ENCODE data around the gene ACAP1.

- no peak for TF ChIP-seq CTCF (IDR thresholded peaks at IDR 0.05; ENCODE audit: low read depth, low read length, poor library complexity, severe bottlenecking)
- no peak for TF ChIP-seq EZH2phosphoT487 (IDR thresholded peaks at IDR 0.05; ENCODE audit: borderline replicate concordance, low read length)
These were observed 23.8 kb upstream of the ACAP1 start for GRCh38 chr17:7312432-7313087.

All from DOHH2 (cell line).